ENCODE results near the gene PRAMEF2.
"Not testable (repeated sequence)": the region's sequence is repeated elsewhere in the genome, so short reads cannot be mapped to it uniquely, and the experiment has no call there.

PRAMEF2 gene, protein sequence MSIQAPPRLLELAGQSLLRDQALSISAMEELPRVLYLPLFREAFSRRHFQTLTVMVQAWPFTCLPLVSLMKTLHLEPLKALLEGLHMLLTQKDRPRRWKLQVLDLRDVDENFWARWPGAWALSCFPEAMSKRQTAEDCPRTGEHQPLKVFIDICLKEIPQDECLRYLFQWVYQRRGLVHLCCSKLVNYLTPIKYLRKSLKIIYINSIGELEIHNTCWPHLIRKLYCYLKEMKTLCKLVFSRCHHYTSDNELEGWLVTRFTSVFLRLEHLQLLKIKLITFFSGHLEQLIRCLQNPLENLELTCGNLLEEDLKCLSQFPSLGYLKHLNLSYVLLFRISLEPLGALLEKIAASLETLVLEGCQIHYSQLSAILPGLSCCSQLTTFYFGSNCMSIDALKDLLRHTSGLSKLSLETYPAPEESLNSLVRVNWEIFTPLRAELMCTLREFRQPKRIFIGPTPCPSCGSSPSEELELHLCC

DNA sequence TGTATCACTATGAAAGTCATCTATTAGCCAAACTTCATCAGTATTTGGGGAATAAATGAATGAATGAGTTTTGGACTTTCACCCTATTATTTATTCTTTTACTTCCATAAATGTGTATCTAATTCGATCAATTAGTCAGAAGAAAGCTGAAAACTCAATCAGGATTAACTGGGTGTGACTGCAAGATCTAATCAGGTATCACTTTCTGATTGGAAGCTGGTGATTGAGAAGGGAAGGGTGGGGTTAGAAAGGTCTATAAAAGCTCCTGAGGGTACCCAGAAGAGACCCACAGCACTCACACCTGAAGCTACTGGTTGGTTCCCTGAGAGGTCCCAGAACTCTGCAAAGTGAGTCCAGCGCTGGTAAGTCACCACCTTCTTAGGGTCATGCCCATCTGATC lies at the start of gene PRAMEF2:
TSS of gene PRAMEF2 (plus strand) at position 301 of the 400 bp plus-strand sequence. CDS start 1,924 bp downstream, outside the sequence.
- DNase-seq: not testable (repeated sequence)

DNA sequence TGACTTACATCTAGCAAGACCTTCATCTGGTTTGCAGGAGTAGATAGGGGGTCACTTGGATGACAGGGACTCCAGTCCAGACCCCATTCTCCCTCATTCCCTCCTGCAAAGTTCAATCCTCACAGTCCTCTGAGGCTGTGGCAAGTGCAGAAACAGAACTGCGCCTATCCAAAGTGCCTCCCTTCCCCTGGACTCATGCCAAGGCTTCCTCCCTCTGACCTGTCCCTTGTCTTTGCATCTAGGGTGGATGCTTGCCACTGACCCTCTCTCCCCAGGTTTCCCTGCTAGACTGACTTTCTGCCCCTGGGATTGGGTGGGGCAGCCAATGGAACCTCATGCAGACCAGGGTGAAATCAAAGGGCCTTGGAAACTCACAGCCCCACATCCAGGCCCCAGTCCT lies 47.0 kb upstream of the PRAMEF2 start:
- no peak for DNase-seq

- DNase-seq: no peak
Observed at GRCh38 chr1:12810691-12811408, 46.0 kb upstream of the PRAMEF2 start.

DNA sequence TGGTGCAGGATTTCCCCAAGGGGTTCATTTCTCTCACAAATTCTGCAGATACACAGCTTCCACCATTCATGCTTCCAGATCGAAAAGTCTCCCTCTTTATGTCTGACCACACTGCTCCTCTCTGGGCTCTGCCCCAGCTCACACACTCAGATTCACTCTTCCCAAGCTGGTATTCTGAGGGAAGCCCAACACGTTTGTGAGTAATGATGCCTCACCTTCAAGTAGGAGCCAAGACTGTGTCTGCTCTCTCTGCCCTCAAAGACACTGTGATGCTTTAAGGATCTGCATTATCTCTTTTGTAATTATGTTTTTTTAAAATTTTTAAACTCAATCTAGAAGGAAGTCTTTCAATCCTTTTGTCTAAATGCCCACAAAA lies 45.5 kb upstream of the PRAMEF2 start:
- no peak for DNase-seq

- not testable (repeated sequence) for DNase-seq
Observed at GRCh38 chr1:12819061-12819460, 37.8 kb upstream of the PRAMEF2 start.

DNA sequence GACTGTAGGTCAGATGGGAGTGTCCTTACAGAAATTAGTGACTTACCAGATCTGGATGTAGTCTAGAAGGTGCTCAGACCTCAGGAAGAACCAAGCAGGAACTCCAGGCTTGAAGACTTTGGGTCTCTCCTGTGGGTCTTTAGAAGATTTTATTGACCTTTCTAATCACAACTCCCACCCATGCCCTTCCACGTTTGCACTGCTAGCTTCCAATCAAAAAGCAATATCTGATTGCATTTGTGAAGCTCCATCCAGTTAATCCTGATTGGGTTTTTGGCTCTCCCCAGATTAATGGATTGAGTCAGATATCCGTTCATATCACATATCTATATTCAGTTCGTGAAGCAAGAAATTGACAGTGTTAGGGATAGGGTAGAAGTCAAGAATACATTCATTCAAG lies 25.6 kb upstream of the PRAMEF2 start, which contains the start of gene PRAMEF11:
TSS of gene PRAMEF11 (minus strand) at position 101 of the 400 bp plus-strand sequence. CDS start 2,621 bp downstream, outside the sequence.
- DNase-seq: not testable (repeated sequence)

GRCh38 chr1:12833251-12833650 lies 23.6 kb upstream of the PRAMEF2 start:
- not testable (repeated sequence) for DNase-seq

GRCh38 chr1:12848620-12849019 lies 8.3 kb upstream of the PRAMEF2 start, which contains the start of gene HNRNPCL1:
HNRNPCL1 (minus strand) TSS chr1:12848720; CDS start chr1:12848289, 431 bp downstream.
- DNase-seq: not testable (repeated sequence)

- no peak for DNase-seq
Observed at GRCh38 chr1:12851779-12852178, 5.1 kb upstream of the PRAMEF2 start.

GRCh38 chr1:12863131-12863880 lies 6.4 kb downstream of the PRAMEF2 start:
- not testable (repeated sequence) for DNase-seq

DNA sequence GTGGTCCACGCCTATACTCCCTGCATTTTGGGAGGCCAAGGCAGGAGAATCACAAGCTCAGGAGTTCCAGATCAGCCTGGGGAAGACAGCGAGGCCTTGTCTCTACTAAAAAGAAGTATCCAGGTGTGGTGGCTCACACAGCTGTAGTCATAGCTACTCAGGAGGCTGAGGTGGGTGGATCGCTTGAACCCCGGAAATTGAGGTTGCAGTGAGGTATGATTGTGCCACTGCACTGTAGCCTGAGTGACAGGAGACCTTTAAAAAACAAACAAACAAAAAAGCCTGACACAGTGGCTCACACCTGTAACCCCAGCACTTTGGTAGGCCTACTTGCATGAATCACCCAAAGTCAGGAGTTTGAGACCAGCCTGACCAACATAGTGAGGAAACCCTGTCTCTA lies 21.6 kb downstream of the PRAMEF2 start:
- not testable (repeated sequence) for DNase-seq

- not testable (repeated sequence) for DNase-seq
Observed at GRCh38 chr1:12886101-12886500, 29.2 kb downstream of the PRAMEF2 start, which contains the start of gene PRAMEF4. PRAMEF4 (minus strand) TSS chr1:12886201; CDS start chr1:12883394, 2,807 bp downstream.

GRCh38 chr1:12898170-12898569 lies 41.3 kb downstream of the PRAMEF2 start, which contains the start of gene PRAMEF10:
PRAMEF10 (minus strand) TSS chr1:12898270; CDS start chr1:12895847, 2,423 bp downstream.
- not testable (repeated sequence) for DNase-seq

DNA sequence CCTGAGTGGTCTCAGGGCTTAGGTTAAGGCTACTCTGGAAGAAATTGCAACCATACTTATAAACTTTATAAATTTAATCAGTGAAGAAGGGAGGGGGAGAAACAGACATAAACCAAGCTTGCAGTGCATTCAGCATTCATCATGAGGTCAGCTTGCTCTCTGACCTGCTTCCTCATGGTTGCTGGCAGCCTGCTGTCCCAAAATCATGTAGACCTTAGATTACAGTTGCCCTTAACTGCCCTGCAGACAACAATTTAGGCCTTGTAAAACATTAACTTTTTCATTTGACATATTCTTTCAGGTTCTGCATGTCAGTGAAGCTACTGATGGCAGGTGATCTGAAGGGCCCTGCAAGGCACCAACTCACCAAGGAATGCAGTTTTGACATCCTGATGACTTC lies 42.3 kb downstream of the PRAMEF2 start:
- not testable (repeated sequence) for DNase-seq

GRCh38 chr1:12903793-12904572 lies 47.1 kb downstream of the PRAMEF2 start:
- DNase-seq: not testable (repeated sequence)

All from activated naive CD4-positive, alpha-beta T cell treated with Interleukin-2 at 50 U/mL for 16 hours (primary cell).